IMR-90 (cell line): ENCODE data around the gene KIFAP3. TPM values are rescaled to one million over a fixed set of nuclear protein-coding genes. Genes with fewer than 3 reads are reported as not detected.

ENCODE experiments used
- ATAC-seq: fragments of 200-7000 bp; cut with Tn5 transposase; 2 replicates; pipeline ENCODE4 v1.9.1; 2020; ENCODE audit warnings: low read depth, mild to moderate bottlenecking, moderate library complexity
- BruUV-seq: library from RNA; stranded (reverse); fragments of 400-500 nt; replicated peaks from 2 replicates; lab custom pipeline; 2021; lab: Mats Ljungman, UMichigan
- CTCF ChIA-PET: fragments of 300-600 bp; formaldehyde crosslinking; extraction: SDS; loops from one replicate; lab custom pipeline; 2021; ENCODE audit warnings: antibody characterized with exemption; lab: Yijun Ruan, JAX
- POLR2A ChIA-PET: fragments of 300-600 bp; sonication (Branson Sonifier 250); formaldehyde crosslinking; loops from one replicate; lab custom pipeline; 2022; ENCODE audit warnings: antibody characterized with exemption; ENCODE audit not compliant: unreplicated experiment; lab: Charles Lee
- DNase-seq: peaks from one replicate; pipeline ENCODE4 v3.0.0; 2013
- H2AFZ ChIP-seq: replicated peaks from 2 replicates; pipeline ENCODE3; 2013; ENCODE audit warnings: low read length, mild to moderate bottlenecking; ENCODE audit not compliant: poor library complexity
- H2AK5ac ChIP-seq: 2 replicates; pipeline ENCODE4 v1.6.1; 2013; ENCODE audit warnings: low read depth, low read length, inconsistent platforms
- H2AK9ac ChIP-seq: replicated peaks from 2 replicates; pipeline ENCODE3; 2013; ENCODE audit warnings: mild to moderate bottlenecking, low read depth, low read length, moderate library complexity; ENCODE audit not compliant: poor library complexity
- H2BK120ac ChIP-seq: 2 replicates; pipeline ENCODE4 v1.6.1; 2013; ENCODE audit warnings: low read depth, low read length, inconsistent platforms
- H2BK15ac ChIP-seq: 3 replicates; pipeline ENCODE4 v1.6.1; 2013; ENCODE audit warnings: low read depth, low read length, inconsistent platforms
- H2BK20ac ChIP-seq: 2 replicates; pipeline ENCODE4 v1.6.1; 2013; ENCODE audit warnings: low read depth, mild to moderate bottlenecking, inconsistent platforms, low read length, moderate library complexity
- H2BK5ac ChIP-seq: 2 replicates; pipeline ENCODE4 v1.6.1; 2013; ENCODE audit warnings: mild to moderate bottlenecking, low read depth, low read length, inconsistent platforms; ENCODE audit not compliant: poor library complexity, severe bottlenecking
- H3K14ac ChIP-seq: replicated peaks from 2 replicates; pipeline ENCODE4 v1.6.1; 2013; ENCODE audit warnings: low read depth, low read length, inconsistent platforms
- H3K18ac ChIP-seq: 2 replicates; pipeline ENCODE4 v1.6.1; 2013; ENCODE audit warnings: low read depth, low read length, control low read depth
- H3K23ac ChIP-seq: 2 replicates; pipeline ENCODE4 v1.6.1; 2013; ENCODE audit warnings: low read depth, low read length, inconsistent platforms
- H3K27ac ChIP-seq: 2 replicates; pipeline ENCODE4 v1.5.1; 2013; ENCODE audit warnings: mild to moderate bottlenecking, control low read depth, low read length; ENCODE audit not compliant: insufficient read depth
- H3K27me3 ChIP-seq: 2 replicates; pipeline ENCODE4 v1.6.1; 2013; ENCODE audit warnings: low read length; ENCODE audit not compliant: control insufficient read depth, insufficient read depth
- H3K36me3 ChIP-seq: 2 replicates; pipeline ENCODE4 v1.6.1; 2013; ENCODE audit warnings: low read length, mixed read lengths; ENCODE audit not compliant: control insufficient read depth, insufficient read depth
- H3K4ac ChIP-seq: 2 replicates; pipeline ENCODE4 v1.6.1; 2013; ENCODE audit warnings: low read depth, low read length, inconsistent platforms
- H3K4me1 ChIP-seq: 2 replicates; pipeline ENCODE4 v1.6.1; 2013; ENCODE audit warnings: low read length, mixed read lengths; ENCODE audit not compliant: control insufficient read depth, insufficient read depth
- H3K4me2 ChIP-seq: 2 replicates; pipeline ENCODE4 v1.6.1; 2013; ENCODE audit warnings: low read depth, mild to moderate bottlenecking, control low read depth, low read length, moderate library complexity
- H3K4me3 ChIP-seq: 2 replicates; pipeline ENCODE4 v1.5.1; 2013; ENCODE audit warnings: low read depth, mild to moderate bottlenecking, control low read depth, low read length, moderate library complexity; ENCODE audit not compliant: insufficient read depth
- H3K56ac ChIP-seq: 2 replicates; pipeline ENCODE4 v1.6.1; 2013; ENCODE audit warnings: low read length, inconsistent platforms; ENCODE audit not compliant: insufficient read depth; ENCODE audit errors: extremely low read depth
- H3K79me1 ChIP-seq, 2 experiments: 2 replicates each; pipeline ENCODE4 v1.6.1; 2013; ENCODE audit warnings: low read length in 2 of 2, inconsistent platforms in 1 of 2, low read depth in 1 of 2
- H3K9ac ChIP-seq: 2 replicates; pipeline ENCODE4 v1.6.1; 2013; ENCODE audit warnings: low read depth, low read length, control low read depth
- H3K9me1 ChIP-seq: 2 replicates; pipeline ENCODE4 v1.6.1; 2013; ENCODE audit warnings: low read length, inconsistent platforms; ENCODE audit not compliant: insufficient read depth
- H3K9me3 ChIP-seq: 2 replicates; pipeline ENCODE4 v1.6.1; 2013; ENCODE audit warnings: low read length; ENCODE audit not compliant: control insufficient read depth, insufficient read depth
- H4K20me1 ChIP-seq: 2 replicates; pipeline ENCODE4 v1.6.1; 2013; ENCODE audit warnings: low read length, inconsistent platforms; ENCODE audit not compliant: insufficient read depth
- H4K5ac ChIP-seq: 2 replicates; pipeline ENCODE4 v1.6.1; 2013; ENCODE audit warnings: mild to moderate bottlenecking, low read depth, low read length, control low read depth
- H4K8ac ChIP-seq, 2 experiments: 2 replicates each; pipeline ENCODE4 v1.6.1; 2013; ENCODE audit warnings: low read depth in 2 of 2, low read length in 2 of 2, control low read depth in 1 of 2, inconsistent platforms in 1 of 2
- H4K91ac ChIP-seq: 2 replicates; pipeline ENCODE4 v1.6.1; 2013; ENCODE audit warnings: low read depth, low read length, inconsistent platforms; ENCODE audit not compliant: insufficient read depth
- POLR2A ChIP-seq: IDR thresholded peaks from 2 replicates; pipeline ENCODE4 v1.6.1; 2012; ENCODE audit warnings: mild to moderate bottlenecking, low read depth, low read length
- RCOR1 ChIP-seq: IDR thresholded peaks from 2 replicates; pipeline ENCODE4 v1.6.1; 2012; ENCODE audit warnings: mild to moderate bottlenecking, low read length, improper control_type of control experiment; ENCODE audit not compliant: insufficient replicate concordance
- WGBS, 2 experiments: methylation state at CpG; one replicate each; pipeline versions ENCODE4 v1.1.5 to v1.1.7; 2013; ENCODE audit warnings: missing lambda C conversion rate in 2 of 2; ENCODE audit not compliant: insufficient read length in 1 of 2; ENCODE audit errors: extremely low coverage in 2 of 2; 5-methylcytosine and 5-hydroxymethylcytosine counted together
- dilution Hi-C: fragments of 300-500 bp; cut with HindIII; formaldehyde crosslinking; loops from one replicate; pipeline ENCODE4 v1.14.3; 2018; ENCODE audit warnings: low sequenced_read_pairs; ENCODE audit not compliant: unreplicated experiment
- in situ Hi-C: fragments of 300-500 bp; cut with MboI; formaldehyde crosslinking; loops from 3 replicates; pipeline ENCODE4 v1.14.3; 2019; ENCODE audit warnings: low sequenced_read_pairs, inconsistent platforms, mixed read lengths
- intact Hi-C: fragments of 100-400 bp; cut with micrococcal nuclease; formaldehyde crosslinking; loops from 2 replicates; pipeline ENCODE4 v1.10.0; 2022
- polyA plus RNA-seq, 3 experiments: library from polyadenylated mRNA; depleted of rRNA; stranded (reverse); fragments of >200 nt; gene quantifications; 2 replicates each; pipeline ENCODE4 v1.2.3, GENCODE V29; 2012; ENCODE audit warnings: low replicate concordance in 1 of 3
- total RNA-seq: library from RNA; depleted of rRNA; stranded (reverse); fragments of >200 nt; gene quantifications from 2 replicates; pipeline ENCODE4 v1.2.3, GENCODE V29; 2012
- TF ChIP-seq, protein P1 (sequence below): fragments of 150-350 bp; IDR thresholded peaks from 2 replicates; pipeline ENCODE4 v1.6.1; 2017; ENCODE audit warnings: mild to moderate bottlenecking, antibody characterized with exemption, low read length, low read depth
- TF ChIP-seq, protein P2 (sequence below): fragments of 150-350 bp; IDR thresholded peaks from 2 replicates; pipeline ENCODE4 v1.6.1; 2016; ENCODE audit warnings: low read depth, mild to moderate bottlenecking, low read length, moderate library complexity, borderline replicate concordance
- TF ChIP-seq, protein P3 (sequence below): conservative IDR thresholded peaks from 2 replicates; pipeline ENCODE4 v1.5.1; 2012; ENCODE audit warnings: mild to moderate bottlenecking, low read depth, low read length, improper control_type of control experiment

Gene KIFAP3
- total and polyA plus RNA-seq, 2 of the 4 experiments (the other 2 are of a cell fraction), result 10.5 to 10.9 TPM

DNA sequence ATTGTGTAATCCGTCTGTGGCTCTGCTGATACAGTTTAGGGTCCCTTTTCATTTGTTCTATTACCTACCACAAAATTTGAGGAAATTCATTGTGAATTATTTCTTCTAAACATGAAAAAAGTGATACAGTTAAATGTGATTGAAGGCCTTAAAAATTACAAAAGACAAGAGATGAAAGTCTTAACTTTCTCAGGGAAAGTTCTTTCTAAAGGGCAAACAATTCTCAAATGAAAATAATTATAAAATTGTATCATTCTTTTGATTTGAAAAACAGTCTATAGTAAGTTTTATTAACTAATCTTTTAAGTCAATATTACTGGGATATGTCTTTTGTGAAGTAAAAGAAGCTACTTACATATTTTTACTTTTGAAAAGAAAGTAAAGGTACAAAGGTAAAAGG, 123.4 kb downstream of the KIFAP3 start:
- H2BK20ac ChIP-seq, result no peak overlapping the region
- H2AFZ ChIP-seq, result no peak overlapping the region
- no peaks in the 10 kb centered on the region for H3K79me1 ChIP-seq
- H3K18ac ChIP-seq, result no peak overlapping the region
- no peak overlapping the region for H4K8ac ChIP-seq
- H3K27ac ChIP-seq, result no peak overlapping the region
- H4K91ac ChIP-seq, result no peak overlapping the region
- no TSS peak for BruUV-seq
- H3K4me2 ChIP-seq, result no peak overlapping the region
- ATAC-seq, result no peak
- H3K9me3 ChIP-seq, result no peaks in the 10 kb centered on the region
- H3K36me3 ChIP-seq, result no peaks in the 10 kb centered on the region
- no CpG with 5 or more reads among the region's 1 CpG for WGBS, 2 experiments
- H3K4me3 ChIP-seq, result no peak overlapping the region
- H2AK5ac ChIP-seq, result no peak overlapping the region
- POLR2A ChIA-PET, result no interaction called here
- no peak overlapping the region for H3K23ac ChIP-seq
- H3K56ac ChIP-seq, result no peak overlapping the region
- intact Hi-C loops, result no loop called here
- H3K27me3 ChIP-seq, result no peaks in the 10 kb centered on the region
- TF ChIP-seq POLR2A (no peak), RCOR1 (no peak)
- TF ChIP-seq, protein P1, sequence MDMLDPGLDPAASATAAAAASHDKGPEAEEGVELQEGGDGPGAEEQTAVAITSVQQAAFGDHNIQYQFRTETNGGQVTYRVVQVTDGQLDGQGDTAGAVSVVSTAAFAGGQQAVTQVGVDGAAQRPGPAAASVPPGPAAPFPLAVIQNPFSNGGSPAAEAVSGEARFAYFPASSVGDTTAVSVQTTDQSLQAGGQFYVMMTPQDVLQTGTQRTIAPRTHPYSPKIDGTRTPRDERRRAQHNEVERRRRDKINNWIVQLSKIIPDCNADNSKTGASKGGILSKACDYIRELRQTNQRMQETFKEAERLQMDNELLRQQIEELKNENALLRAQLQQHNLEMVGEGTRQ, result no peak
- TF ChIP-seq, protein P2, sequence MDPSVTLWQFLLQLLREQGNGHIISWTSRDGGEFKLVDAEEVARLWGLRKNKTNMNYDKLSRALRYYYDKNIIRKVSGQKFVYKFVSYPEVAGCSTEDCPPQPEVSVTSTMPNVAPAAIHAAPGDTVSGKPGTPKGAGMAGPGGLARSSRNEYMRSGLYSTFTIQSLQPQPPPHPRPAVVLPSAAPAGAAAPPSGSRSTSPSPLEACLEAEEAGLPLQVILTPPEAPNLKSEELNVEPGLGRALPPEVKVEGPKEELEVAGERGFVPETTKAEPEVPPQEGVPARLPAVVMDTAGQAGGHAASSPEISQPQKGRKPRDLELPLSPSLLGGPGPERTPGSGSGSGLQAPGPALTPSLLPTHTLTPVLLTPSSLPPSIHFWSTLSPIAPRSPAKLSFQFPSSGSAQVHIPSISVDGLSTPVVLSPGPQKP, result no peak
- TF ChIP-seq, protein P3, sequence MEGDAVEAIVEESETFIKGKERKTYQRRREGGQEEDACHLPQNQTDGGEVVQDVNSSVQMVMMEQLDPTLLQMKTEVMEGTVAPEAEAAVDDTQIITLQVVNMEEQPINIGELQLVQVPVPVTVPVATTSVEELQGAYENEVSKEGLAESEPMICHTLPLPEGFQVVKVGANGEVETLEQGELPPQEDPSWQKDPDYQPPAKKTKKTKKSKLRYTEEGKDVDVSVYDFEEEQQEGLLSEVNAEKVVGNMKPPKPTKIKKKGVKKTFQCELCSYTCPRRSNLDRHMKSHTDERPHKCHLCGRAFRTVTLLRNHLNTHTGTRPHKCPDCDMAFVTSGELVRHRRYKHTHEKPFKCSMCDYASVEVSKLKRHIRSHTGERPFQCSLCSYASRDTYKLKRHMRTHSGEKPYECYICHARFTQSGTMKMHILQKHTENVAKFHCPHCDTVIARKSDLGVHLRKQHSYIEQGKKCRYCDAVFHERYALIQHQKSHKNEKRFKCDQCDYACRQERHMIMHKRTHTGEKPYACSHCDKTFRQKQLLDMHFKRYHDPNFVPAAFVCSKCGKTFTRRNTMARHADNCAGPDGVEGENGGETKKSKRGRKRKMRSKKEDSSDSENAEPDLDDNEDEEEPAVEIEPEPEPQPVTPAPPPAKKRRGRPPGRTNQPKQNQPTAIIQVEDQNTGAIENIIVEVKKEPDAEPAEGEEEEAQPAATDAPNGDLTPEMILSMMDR, result no peak
- H3K4me1 ChIP-seq, result no peaks in the 10 kb centered on the region
- in situ Hi-C loops, result no loop called here
- no peak overlapping the region for H2BK15ac ChIP-seq
- CTCF ChIA-PET, result no interaction called here
- H3K9me1 ChIP-seq, result no peaks in the 10 kb centered on the region
- H2BK120ac ChIP-seq, result no peak overlapping the region
- no peak overlapping the region for H4K5ac ChIP-seq
- dilution Hi-C loops, result no loop called here
- DNase-seq, result no peak
- no peak overlapping the region for H3K9ac ChIP-seq
- no peak overlapping the region for H2AK9ac ChIP-seq
- no peak overlapping the region for H2BK5ac ChIP-seq
- H3K4ac ChIP-seq, result no peak overlapping the region
- no peaks in the 10 kb centered on the region for H4K20me1 ChIP-seq
- H3K14ac ChIP-seq, result no peak overlapping the region
